SK-N-SH (cell line): Measurements from ENCODE around the gene TRIM44. TPM values are rescaled to one million over a fixed set of nuclear protein-coding genes. Genes with fewer than 3 reads are reported as not detected.

Experiments
- CTCF ChIA-PET: fragments of 300-600, 350-600 bp; formaldehyde crosslinking; extraction: SDS; loops from one replicate; lab custom pipeline; 2021; lab: Yijun Ruan, JAX
- POLR2A ChIA-PET: fragments of 350-600 bp; sonication (Branson Sonifier 250); formaldehyde crosslinking; extraction: SDS; loops from one replicate; lab custom pipeline; 2020; ENCODE audit warnings: antibody characterized with exemption, inconsistent platforms; lab: Yijun Ruan, JAX
- DNase-seq: peaks from one replicate; pipeline ENCODE4 v3.0.0; 2012
- H2AFZ ChIP-seq: fragments of 200-600 bp; sonication (generic); 2 replicates; pipeline ENCODE4 v1.8.1; 2016; ENCODE audit warnings: antibody characterized with exemption, mild to moderate bottlenecking, low read depth
- H3F3A ChIP-seq: fragments of 200-600 bp; sonication (generic); replicated peaks from 2 replicates; pipeline ENCODE3; 2016; ENCODE audit warnings: antibody characterized with exemption, mild to moderate bottlenecking; ENCODE audit not compliant: insufficient read depth
- H3K27ac ChIP-seq, 2 experiments: fragments of 200-500 bp in 1 of 2; fragments of 200-600 bp in 1 of 2; sonication (Bioruptor generic) in 1 of 2; sonication (generic), shearing (Covaris generic) in 1 of 2; 2 replicates each; pipeline versions ENCODE4 v1.5.1 to v1.6.1; 2014 to 2016; ENCODE audit warnings: low read depth in 2 of 2, inconsistent platforms in 1 of 2, low read length in 1 of 2, mild to moderate bottlenecking in 1 of 2, mixed read lengths in 1 of 2
- H3K27me3 ChIP-seq: fragments of 200-600 bp; sonication (generic), shearing (Covaris generic); 2 replicates; pipeline ENCODE4 v1.6.1; 2016; ENCODE audit warnings: mixed run types; ENCODE audit not compliant: insufficient read depth
- H3K36me3 ChIP-seq, 2 experiments: fragments of 200-500 bp in 1 of 2; fragments of 200-600 bp in 1 of 2; sonication (Bioruptor generic) in 1 of 2; sonication (generic) in 1 of 2; replicated peaks in 1 of 2; 2 replicates each; pipeline versions ENCODE3 to v1.5.1; 2014 to 2016; ENCODE audit warnings: low read length in 1 of 2, mild to moderate bottlenecking in 1 of 2; ENCODE audit not compliant: insufficient read depth in 2 of 2, control insufficient read depth in 1 of 2
- H3K4me1 ChIP-seq, 2 experiments: fragments of 200-500 bp in 1 of 2; fragments of 200-600 bp in 1 of 2; sonication (Bioruptor generic) in 1 of 2; sonication (generic), shearing (Covaris generic) in 1 of 2; 2 replicates each; pipeline versions ENCODE4 v1.5.1 to v1.6.1; 2014 to 2016; ENCODE audit warnings: low read depth in 1 of 2, low read length in 1 of 2, mixed run types in 1 of 2; ENCODE audit not compliant: insufficient read depth in 2 of 2, control insufficient read depth in 1 of 2
- H3K4me2 ChIP-seq: fragments of 200-600 bp; sonication (generic), shearing (Covaris generic); 2 replicates; pipeline ENCODE4 v1.6.1; 2017; ENCODE audit warnings: mixed run types
- H3K4me3 ChIP-seq, 2 experiments: fragments of 200-500 bp in 1 of 2; fragments of 200-600 bp in 1 of 2; sonication (Bioruptor generic) in 1 of 2; sonication (generic), shearing (Covaris generic) in 1 of 2; 2 replicates each; pipeline versions ENCODE4 v1.5.1 to v1.8.1; 2014 to 2016; ENCODE audit warnings: low read depth in 2 of 2, inconsistent platforms in 1 of 2, low read length in 1 of 2, mild to moderate bottlenecking in 1 of 2, mixed read lengths in 1 of 2, moderate library complexity in 1 of 2
- H3K79me2 ChIP-seq: fragments of 200-600 bp; sonication (generic); 2 replicates; pipeline ENCODE4 v1.8.1; 2017; ENCODE audit warnings: mild to moderate bottlenecking; ENCODE audit not compliant: insufficient read depth
- H3K9ac ChIP-seq: fragments of 200-600 bp; sonication (generic); 2 replicates; pipeline ENCODE4 v1.6.1; 2017; ENCODE audit warnings: mixed run types
- H3K9me2 ChIP-seq: fragments of 200-600 bp; sonication (generic); 2 replicates; pipeline ENCODE4 v1.6.1; 2017; ENCODE audit warnings: mixed run types
- H3K9me3 ChIP-seq: fragments of 200-600 bp; sonication (generic); 2 replicates; pipeline ENCODE4 v1.6.1; 2017; ENCODE audit warnings: mixed run types, mild to moderate bottlenecking, moderate library complexity
- H4K20me1 ChIP-seq: fragments of 200-600 bp; sonication (generic); 2 replicates; pipeline ENCODE4 v1.6.1; 2017; ENCODE audit warnings: mild to moderate bottlenecking, mixed run types; ENCODE audit not compliant: insufficient read depth
- CTCF ChIP-seq: fragments of 200-600 bp; sonication (generic); IDR thresholded peaks from 2 replicates; pipeline ENCODE4 v1.6.1; 2017; ENCODE audit warnings: antibody characterized with exemption, mild to moderate bottlenecking, moderate library complexity
- EP300 ChIP-seq, 2 experiments: IDR thresholded peaks; 2 replicates each; pipeline versions ENCODE4 v1.4.0 to v1.6.1; 2012; ENCODE audit warnings: borderline replicate concordance in 1 of 2, low read depth in 1 of 2, low read length in 1 of 2
- FOSL2 ChIP-seq: IDR thresholded peaks from 2 replicates; pipeline ENCODE4 v1.4.0; 2012; ENCODE audit warnings: low read depth, mild to moderate bottlenecking, moderate library complexity, borderline replicate concordance
- FOXJ3 ChIP-seq: sonication (generic); formaldehyde crosslinking; IDR thresholded peaks from 2 replicates; pipeline ENCODE4 v1.5.1; 2020; ENCODE audit warnings: mild to moderate bottlenecking, missing genetic modification reagents
- FOXM1 ChIP-seq: IDR thresholded peaks from 2 replicates; pipeline ENCODE4 v1.4.0; 2012; ENCODE audit warnings: low read depth, mild to moderate bottlenecking
- GATA2 ChIP-seq: sonication (generic); formaldehyde crosslinking; IDR thresholded peaks from 2 replicates; pipeline ENCODE4 v1.5.0; 2020; ENCODE audit warnings: mild to moderate bottlenecking, missing genetic modification reagents
- JUND ChIP-seq: IDR thresholded peaks from 2 replicates; pipeline ENCODE4 v1.4.0; 2012
- NFIC ChIP-seq: IDR thresholded peaks from 2 replicates; pipeline ENCODE4 v1.4.0; 2012; ENCODE audit warnings: borderline replicate concordance
- TCF12 ChIP-seq: IDR thresholded peaks from 2 replicates; pipeline ENCODE4 v1.4.0; 2012
- WGBS: methylation state at CpG from one replicate; pipeline ENCODE4 v1.1.6; 2017; ENCODE audit warnings: low lambda C conversion rate; 5-methylcytosine and 5-hydroxymethylcytosine counted together
- polyA plus RNA-seq, 3 experiments: library from polyadenylated mRNA; depleted of rRNA; stranded (reverse); fragments of >200 nt; gene quantifications; 2 replicates each; pipeline ENCODE4 v1.2.3, GENCODE V29; 2012
- TF ChIP-seq, protein P1 (sequence below): IDR thresholded peaks from 2 replicates; pipeline ENCODE4 v1.4.0; 2012; ENCODE audit warnings: low read depth

Gene TRIM44
- polyA plus RNA-seq, 1 of the 3 experiments (the other 2 are of a cell fraction) = 34.1 TPM

DNA sequence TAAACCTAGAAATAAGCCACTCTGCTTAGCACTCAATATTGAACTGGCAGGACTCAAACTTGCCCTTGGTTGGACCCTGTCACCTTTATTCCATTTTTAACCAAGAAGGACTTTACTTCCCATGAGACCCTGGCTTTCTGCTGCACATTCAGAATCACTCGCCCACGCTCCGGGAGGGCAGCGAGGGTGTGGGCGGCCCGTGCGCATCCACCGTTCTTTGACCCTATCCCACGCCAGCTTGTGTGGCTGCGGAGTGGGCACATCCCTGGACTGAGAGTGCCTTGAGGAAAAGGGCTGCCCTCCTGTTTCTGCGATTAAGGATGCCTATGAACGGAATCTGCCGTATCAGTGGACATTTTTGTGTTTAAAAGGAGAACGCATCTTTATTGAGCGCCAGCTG lies 39.6 kb downstream of the TRIM44 start:
- CTCF ChIA-PET = no interaction called here

DNA sequence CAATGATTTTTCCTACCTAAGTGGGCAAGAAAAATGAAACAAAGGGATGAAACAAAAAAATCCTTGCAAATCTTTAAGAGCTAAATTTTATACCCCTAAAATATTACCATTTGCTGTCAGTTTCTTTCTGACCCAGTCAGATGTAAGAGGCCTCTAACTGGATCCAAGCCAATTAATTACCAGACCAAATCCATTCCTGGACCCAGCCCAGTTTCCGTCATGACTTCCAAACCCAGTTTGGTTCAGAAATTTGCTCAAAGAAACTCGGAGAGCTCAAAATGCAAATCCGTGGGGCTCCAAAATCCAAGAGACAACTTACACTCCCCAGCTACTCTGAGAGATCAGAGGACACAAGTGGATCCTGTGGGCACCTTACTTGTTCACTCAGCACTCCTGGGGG lies 46.8 kb downstream of the TRIM44 start:
- Histone ChIP-seq H3K9ac (no peak overlapping the region), H3K36me3 (no peaks in the 10 kb centered on the region), H3K27me3 (no peaks in the 10 kb centered on the region), H3K9me2 (no peaks in the 10 kb centered on the region), H3K27ac (no peak overlapping the region), H2AFZ (no peak overlapping the region), H3K4me2 (no peak overlapping the region), H3K4me3 (no peak overlapping the region), H3F3A (no peaks in the 10 kb centered on the region), H4K20me1 (peaks cover 12% of the 10 kb centered on the region; the same call in 1 of the 2 replicates), H3K79me2 (peaks cover 20% of the 10 kb centered on the region), H3K4me1 (no peaks in the 10 kb centered on the region), H3K9me3 (no peaks in the 10 kb centered on the region)
- DNase-seq = no peak
- no peak for TF ChIP-seq EP300 (IDR thresholded peaks at IDR 0.05; ENCODE audit: borderline replicate concordance in 1 of 2, low read depth in 1 of 2, low read length in 1 of 2)
- TF ChIP-seq, protein P1, sequence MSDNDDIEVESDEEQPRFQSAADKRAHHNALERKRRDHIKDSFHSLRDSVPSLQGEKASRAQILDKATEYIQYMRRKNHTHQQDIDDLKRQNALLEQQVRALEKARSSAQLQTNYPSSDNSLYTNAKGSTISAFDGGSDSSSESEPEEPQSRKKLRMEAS = no peak
- no peak for TF ChIP-seq GATA2 (CRISPR knock-in tag)
- TF ChIP-seq NFIC = no peak
- no peak for TF ChIP-seq FOXM1
- no peak for TF ChIP-seq FOXJ3
- TF ChIP-seq TCF12 = no peak
- TF ChIP-seq JUND = no peak
- TF ChIP-seq FOSL2 = no peak
- 98% methylated on average over 3 of the region's 3 CpGs for WGBS
- ChIA-PET POLR2A (no interaction called here), CTCF (interaction anchor here (1.0 to 2.1 kb wide), 2 partner anchors 15 to 113 kb away, joined by 3 to 11 read pairs; no protein-coding TSS in a partner anchor)

More for the DNA sequence above, 39.6 kb downstream of the TRIM44 start:
- H3K9me2 ChIP-seq = no peaks in the 10 kb centered on the region
- H3K27me3 ChIP-seq = no peaks in the 10 kb centered on the region
- no peaks in the 10 kb centered on the region for H3F3A ChIP-seq
- no peak for DNase-seq
- H3K9ac ChIP-seq = no peak overlapping the region
- no peak overlapping the region for H3K4me2 ChIP-seq
- WGBS = 97% methylated on average over 15 of the region's 15 CpGs
- no peak overlapping the region for H3K4me3 ChIP-seq
- peaks cover 38% of the 10 kb centered on the region for H3K79me2 ChIP-seq
- H2AFZ ChIP-seq = no peak overlapping the region
- H4K20me1 ChIP-seq = no peaks in the 10 kb centered on the region
- no peaks in the 10 kb centered on the region for H3K9me3 ChIP-seq
- TF ChIP-seq CTCF = no peak
- H3K36me3 ChIP-seq = no peaks in the 10 kb centered on the region
- H3K4me1 ChIP-seq = no peaks in the 10 kb centered on the region
- H3K27ac ChIP-seq = no peak overlapping the region
- POLR2A ChIA-PET = no interaction called here
